ENCODE measurements around the gene TNIK. TPM values are rescaled to one million over a fixed set of nuclear protein-coding genes. Genes with fewer than 3 reads are reported as not detected.

Gene TNIK
- total RNA-seq, 4 donors from 2014 or later: 32.9 to 52.0 (median 40.2) TPM

DNA sequence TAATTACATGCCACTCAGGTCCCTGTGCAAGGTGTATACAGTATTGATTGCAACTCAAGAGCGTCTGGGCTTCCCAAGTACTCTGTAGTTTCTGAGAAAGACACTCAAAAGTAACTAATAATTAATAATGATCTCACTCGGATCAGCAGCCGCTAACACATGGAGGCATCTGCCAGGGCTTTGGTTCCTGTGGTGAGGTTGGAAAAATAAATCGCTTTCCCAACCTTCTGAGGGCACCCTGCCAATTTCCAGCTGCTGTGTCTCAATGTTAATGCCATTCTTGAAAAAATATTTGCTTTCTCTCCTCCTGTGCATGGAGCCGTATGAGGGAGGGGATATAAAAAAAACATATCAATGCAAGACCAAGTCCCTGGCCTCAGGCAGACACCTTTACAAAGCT lies 317.2 kb downstream of the TNIK start:
- H3K27ac ChIP-seq: no peak overlapping the region
- in situ Hi-C loops (cut with MboI; ENCODE audit: low pct_ligation_motif_present in 1 of 4, low pct_unique_long_range_greater_than_20kb in 1 of 4, low sequenced_read_pairs in 3 of 4): no loop called here
- WGBS, 2 donors (ENCODE audit: low coverage in 1 of 2): 77 to 97% methylated on average over 5 of the region's 5 CpGs

DNA sequence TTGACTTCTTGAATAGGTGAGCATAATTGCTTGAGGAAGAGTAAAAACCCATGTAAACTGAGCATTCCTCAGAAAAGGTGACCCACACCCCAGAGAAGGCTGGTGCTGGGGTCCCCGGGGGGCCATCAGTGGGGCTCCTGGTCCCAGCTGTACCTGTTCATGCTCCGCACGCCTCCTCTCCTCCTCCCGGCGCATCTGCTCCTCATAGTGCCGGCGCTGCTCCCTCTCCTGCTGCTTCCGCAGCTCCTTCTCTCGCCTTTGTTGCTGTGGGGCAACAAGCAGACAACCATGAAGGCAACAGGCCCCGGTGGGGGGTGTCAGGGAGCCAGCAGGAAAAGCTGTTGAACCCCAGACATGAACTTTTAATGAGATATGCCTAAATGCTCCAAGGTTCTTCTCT lies 320.0 kb downstream of the TNIK start:
- intact Hi-C loops (cut with DNase I; ENCODE audit: low total_unique reads): no loop called here
- no peak overlapping the region for H3K4me3 ChIP-seq
- no peak overlapping the region for H3K27ac ChIP-seq
- in situ Hi-C loops (cut with MboI; ENCODE audit: low pct_ligation_motif_present in 1 of 4, low pct_unique_long_range_greater_than_20kb in 1 of 4, low sequenced_read_pairs in 3 of 4): no loop called here
- 93% methylated on average over 10 of the region's 10 CpGs; no CpG with 5 or more reads in 1 of the 2 donors for WGBS, 2 donors (ENCODE audit: low coverage in 1 of 2)
- H3K9me3 ChIP-seq: no peaks in the 10 kb centered on the region
- TF ChIP-seq POLR2AphosphoS5 (IDR thresholded peaks at IDR 0.05): no peak
- TF ChIP-seq, protein P1, sequence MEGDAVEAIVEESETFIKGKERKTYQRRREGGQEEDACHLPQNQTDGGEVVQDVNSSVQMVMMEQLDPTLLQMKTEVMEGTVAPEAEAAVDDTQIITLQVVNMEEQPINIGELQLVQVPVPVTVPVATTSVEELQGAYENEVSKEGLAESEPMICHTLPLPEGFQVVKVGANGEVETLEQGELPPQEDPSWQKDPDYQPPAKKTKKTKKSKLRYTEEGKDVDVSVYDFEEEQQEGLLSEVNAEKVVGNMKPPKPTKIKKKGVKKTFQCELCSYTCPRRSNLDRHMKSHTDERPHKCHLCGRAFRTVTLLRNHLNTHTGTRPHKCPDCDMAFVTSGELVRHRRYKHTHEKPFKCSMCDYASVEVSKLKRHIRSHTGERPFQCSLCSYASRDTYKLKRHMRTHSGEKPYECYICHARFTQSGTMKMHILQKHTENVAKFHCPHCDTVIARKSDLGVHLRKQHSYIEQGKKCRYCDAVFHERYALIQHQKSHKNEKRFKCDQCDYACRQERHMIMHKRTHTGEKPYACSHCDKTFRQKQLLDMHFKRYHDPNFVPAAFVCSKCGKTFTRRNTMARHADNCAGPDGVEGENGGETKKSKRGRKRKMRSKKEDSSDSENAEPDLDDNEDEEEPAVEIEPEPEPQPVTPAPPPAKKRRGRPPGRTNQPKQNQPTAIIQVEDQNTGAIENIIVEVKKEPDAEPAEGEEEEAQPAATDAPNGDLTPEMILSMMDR (IDR thresholded peaks at IDR 0.05): no peak
- TF ChIP-seq EP300 (IDR thresholded peaks at IDR 0.05; ENCODE audit: low read depth): no peak
- TF ChIP-seq POLR2A (IDR thresholded peaks at IDR 0.05): no peak
- no peaks in the 10 kb centered on the region for H3K27me3 ChIP-seq
- H3K4me1 ChIP-seq: no peaks in the 10 kb centered on the region
- no peak for DNase-seq
- H3K36me3 ChIP-seq: peaks cover 0 to 7% (median 2%) of the 10 kb centered on the region in 4 donors

More for the DNA sequence above, 317.2 kb downstream of the TNIK start:
- no peak overlapping the region for H3K4me3 ChIP-seq
- DNase-seq: no peak
- no peaks in the 10 kb centered on the region for H3K4me1 ChIP-seq
- TF ChIP-seq, protein P1 (IDR thresholded peaks at IDR 0.05): no peak
- TF ChIP-seq POLR2A (IDR thresholded peaks at IDR 0.05) (no peak), POLR2AphosphoS5 (IDR thresholded peaks at IDR 0.05) (no peak), EP300 (IDR thresholded peaks at IDR 0.05; ENCODE audit: low read depth) (no peak)
- peaks cover 0 to 7% (median 2%) of the 10 kb centered on the region in 4 donors for H3K36me3 ChIP-seq
- no peaks in the 10 kb centered on the region for H3K9me3 ChIP-seq
- H3K27me3 ChIP-seq: no peaks in the 10 kb centered on the region
- intact Hi-C loops (cut with DNase I; ENCODE audit: low total_unique reads): no loop called here

DNA sequence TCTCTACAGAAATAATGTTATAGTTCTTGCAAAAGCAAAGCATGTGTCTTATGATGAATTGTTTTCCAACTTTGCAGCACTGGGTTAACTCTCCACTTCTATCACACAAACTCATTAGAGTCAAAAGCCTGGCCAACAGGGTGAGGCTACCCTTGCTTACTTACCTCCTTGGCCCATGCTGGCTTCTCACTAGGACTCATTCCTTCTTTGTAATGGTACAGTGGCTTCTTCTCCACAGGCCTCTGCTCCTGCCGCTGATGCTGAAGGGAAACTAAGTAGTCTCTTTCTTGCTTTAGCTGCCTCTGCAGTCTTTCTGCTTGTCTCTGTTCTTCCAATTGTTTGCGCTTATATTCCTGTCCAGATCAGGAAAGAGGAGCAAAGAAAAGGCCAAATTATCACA lies 322.2 kb downstream of the TNIK start:
- Histone ChIP-seq H3K4me3 (no peak overlapping the region), H3K27me3 (no peaks in the 10 kb centered on the region), H3K36me3 (peaks cover 0 to 7% (median 2%) of the 10 kb centered on the region in 4 donors), H3K27ac (no peak overlapping the region), H3K4me1 (no peaks in the 10 kb centered on the region), H3K9me3 (no peaks in the 10 kb centered on the region)
- intact Hi-C loops (cut with DNase I; ENCODE audit: low total_unique reads): no loop called here
- in situ Hi-C loops (cut with MboI; ENCODE audit: low pct_ligation_motif_present in 1 of 4, low pct_unique_long_range_greater_than_20kb in 1 of 4, low sequenced_read_pairs in 3 of 4): no loop called here
- WGBS, 2 donors (ENCODE audit: low coverage in 1 of 2): 100% methylated on average over 2 of the region's 2 CpGs
- DNase-seq: no peak
- TF ChIP-seq EP300 (IDR thresholded peaks at IDR 0.05; ENCODE audit: low read depth): no peak
- TF ChIP-seq POLR2A (IDR thresholded peaks at IDR 0.05): no peak
- TF ChIP-seq, protein P1 (IDR thresholded peaks at IDR 0.05): no peak
- TF ChIP-seq POLR2AphosphoS5 (IDR thresholded peaks at IDR 0.05): no peak

DNA sequence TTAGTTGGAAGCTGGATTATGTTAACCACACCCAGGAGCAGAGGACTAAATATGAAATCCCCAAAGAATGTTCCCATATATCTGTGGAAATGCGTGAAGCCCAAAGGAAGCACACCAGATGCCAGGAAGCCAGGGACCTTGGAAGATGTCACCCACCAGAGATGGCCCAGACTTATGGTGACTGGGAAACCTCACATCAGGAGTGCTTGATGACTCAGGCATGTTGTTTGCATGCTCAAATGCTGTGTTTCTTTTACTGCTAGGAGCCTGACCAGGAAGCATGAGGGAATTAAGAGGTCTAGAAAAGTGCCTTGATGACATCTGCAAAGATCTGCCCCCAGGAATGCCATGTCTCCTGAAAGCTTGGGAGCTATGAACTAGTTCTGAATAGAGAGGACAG lies 324.7 kb downstream of the TNIK start:
- DNase-seq: no peak
- H3K27ac ChIP-seq: no peak overlapping the region
- no peak overlapping the region for H3K4me3 ChIP-seq
- H3K27me3 ChIP-seq: no peaks in the 10 kb centered on the region
- peaks cover 0 to 7% (median 2%) of the 10 kb centered on the region in 4 donors for H3K36me3 ChIP-seq
- H3K4me1 ChIP-seq: no peaks in the 10 kb centered on the region
- intact Hi-C loops (cut with DNase I; ENCODE audit: low total_unique reads) (no loop called here), in situ Hi-C loops (cut with MboI; ENCODE audit: low pct_ligation_motif_present in 1 of 4, low pct_unique_long_range_greater_than_20kb in 1 of 4, low sequenced_read_pairs in 3 of 4) (no loop called here)
- WGBS, 2 donors (ENCODE audit: low coverage in 1 of 2): 89% methylated on average over 1 of the region's 1 CpG; no CpG with 5 or more reads in 1 of the 2 donors
- H3K9me3 ChIP-seq: no peaks in the 10 kb centered on the region
- no peak for TF ChIP-seq EP300 (IDR thresholded peaks at IDR 0.05; ENCODE audit: low read depth)
- TF ChIP-seq, protein P1 (IDR thresholded peaks at IDR 0.05): no peak
- TF ChIP-seq POLR2A (IDR thresholded peaks at IDR 0.05): no peak
- no peak for TF ChIP-seq POLR2AphosphoS5 (IDR thresholded peaks at IDR 0.05)
